Transverse colon (tissue), 4 donors: Measurements from ENCODE around the gene MYO18B.

ENCODE experiments used
- POLR2A ChIP-seq: fragments of 450-650 bp; IDR thresholded peaks from one replicate; pipeline ENCODE4 v1.6.1; 2016; ENCODE audit warnings: antibody characterized with exemption, mild to moderate bottlenecking, moderate library complexity
- POLR2AphosphoS5 ChIP-seq, 3 donors: sonication (generic); formaldehyde crosslinking; IDR thresholded peaks; one replicate each; pipeline ENCODE4 v1.6.1; 2016; ENCODE audit warnings: antibody characterized with exemption in 3 of 3
- TF ChIP-seq, protein P1 (sequence below), 5 experiments: fragments of 200-600 bp in 3 of 5; fragments of 450-650 bp in 2 of 5; sonication (generic) in 3 of 5; IDR thresholded peaks; 1 replicate in 2 of 5; 2 replicates in 3 of 5; pipeline ENCODE4 v1.5.1; 2016 to 2017; ENCODE audit warnings: antibody characterized with exemption in 5 of 5, inconsistent platforms in 3 of 5, mild to moderate bottlenecking in 2 of 5, moderate library complexity in 1 of 5

DNA sequence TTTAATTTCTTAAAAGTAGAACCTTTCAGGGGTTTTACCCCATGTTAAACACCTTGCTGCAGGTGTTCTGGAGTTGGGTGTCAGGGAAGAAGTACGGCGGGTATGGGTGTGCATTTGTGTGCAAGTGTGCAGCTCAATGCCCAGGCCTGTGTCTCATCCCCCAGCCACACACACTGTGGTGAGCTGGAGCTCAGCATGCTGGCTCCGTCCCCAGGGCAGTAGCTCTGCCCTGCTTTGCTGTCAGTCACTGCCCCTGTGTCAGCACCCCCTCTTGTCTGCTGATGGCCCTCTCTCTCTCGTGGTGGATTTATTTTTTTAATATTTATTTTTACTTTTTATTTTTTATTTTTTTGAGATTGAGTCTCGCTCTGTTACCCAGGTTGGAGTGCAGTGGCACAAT, 35.8 kb upstream of the MYO18B start:
- TF ChIP-seq, protein P1, sequence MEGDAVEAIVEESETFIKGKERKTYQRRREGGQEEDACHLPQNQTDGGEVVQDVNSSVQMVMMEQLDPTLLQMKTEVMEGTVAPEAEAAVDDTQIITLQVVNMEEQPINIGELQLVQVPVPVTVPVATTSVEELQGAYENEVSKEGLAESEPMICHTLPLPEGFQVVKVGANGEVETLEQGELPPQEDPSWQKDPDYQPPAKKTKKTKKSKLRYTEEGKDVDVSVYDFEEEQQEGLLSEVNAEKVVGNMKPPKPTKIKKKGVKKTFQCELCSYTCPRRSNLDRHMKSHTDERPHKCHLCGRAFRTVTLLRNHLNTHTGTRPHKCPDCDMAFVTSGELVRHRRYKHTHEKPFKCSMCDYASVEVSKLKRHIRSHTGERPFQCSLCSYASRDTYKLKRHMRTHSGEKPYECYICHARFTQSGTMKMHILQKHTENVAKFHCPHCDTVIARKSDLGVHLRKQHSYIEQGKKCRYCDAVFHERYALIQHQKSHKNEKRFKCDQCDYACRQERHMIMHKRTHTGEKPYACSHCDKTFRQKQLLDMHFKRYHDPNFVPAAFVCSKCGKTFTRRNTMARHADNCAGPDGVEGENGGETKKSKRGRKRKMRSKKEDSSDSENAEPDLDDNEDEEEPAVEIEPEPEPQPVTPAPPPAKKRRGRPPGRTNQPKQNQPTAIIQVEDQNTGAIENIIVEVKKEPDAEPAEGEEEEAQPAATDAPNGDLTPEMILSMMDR (IDR thresholded peaks at IDR 0.05) = no peak
- TF ChIP-seq POLR2AphosphoS5 (IDR thresholded peaks at IDR 0.05) (no peak), POLR2A (no peak)
